NCI-H2196 (cell line): ENCODE data around the gene DOC2A.
"Not testable (repeated sequence)": the region's sequence is repeated elsewhere in the genome, so short reads cannot be mapped to it uniquely, and the experiment has no call there.

ENCODE experiments used
- DNase-seq: peaks from one replicate; lab custom pipeline; 2025; ENCODE audit not compliant: unreplicated experiment; lab: John Stamatoyannopoulos, UW

The DOC2A gene

DNA sequence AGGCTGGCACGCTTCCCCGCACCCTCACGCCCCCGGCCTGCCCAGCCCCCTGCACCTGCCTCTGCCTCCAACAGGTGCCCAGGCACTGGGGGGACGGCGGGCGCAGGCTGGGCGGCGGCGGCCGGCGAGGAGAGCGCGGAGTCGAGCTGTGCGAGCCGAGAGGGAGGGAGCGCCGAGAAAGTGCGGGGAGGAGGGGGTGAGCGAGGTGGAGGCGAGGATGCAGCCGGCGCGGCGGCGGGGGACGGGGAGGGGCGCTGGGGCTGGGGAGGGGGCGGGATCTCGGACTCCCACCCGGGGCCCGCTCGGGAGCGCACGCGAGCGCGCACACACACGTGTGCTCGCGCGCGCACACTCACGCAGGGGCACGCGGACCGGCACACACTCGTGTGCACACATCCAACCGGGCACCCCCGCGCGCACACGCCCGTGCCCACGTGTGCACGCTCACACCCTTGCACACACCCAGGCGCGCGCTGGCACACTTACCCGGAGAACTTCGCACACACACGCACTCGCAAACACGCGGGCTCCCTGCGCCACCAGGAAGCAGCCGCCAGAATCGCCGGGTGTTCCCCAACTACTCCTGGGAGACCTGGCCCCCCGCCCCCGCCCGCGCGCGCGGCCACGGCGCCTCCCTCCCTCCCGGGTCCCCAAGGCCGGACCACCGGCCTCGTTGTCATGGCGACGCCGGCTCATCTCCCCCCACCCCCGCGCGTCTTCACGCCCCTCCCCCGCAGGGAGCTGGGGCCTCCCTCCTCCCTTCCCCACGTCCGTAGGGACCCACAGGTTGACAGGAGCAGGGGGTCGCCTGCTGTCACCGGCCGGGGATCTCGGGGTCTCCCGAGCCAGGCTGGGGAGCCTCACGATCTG is at the start of gene DOC2A:
Gene DOC2A, minus strand, starts transcription at position 184 of the 870 bp plus-strand sequence. CDS start 805 bp downstream, outside the sequence.
- DNase-seq: peak; percentile 49

DNA sequence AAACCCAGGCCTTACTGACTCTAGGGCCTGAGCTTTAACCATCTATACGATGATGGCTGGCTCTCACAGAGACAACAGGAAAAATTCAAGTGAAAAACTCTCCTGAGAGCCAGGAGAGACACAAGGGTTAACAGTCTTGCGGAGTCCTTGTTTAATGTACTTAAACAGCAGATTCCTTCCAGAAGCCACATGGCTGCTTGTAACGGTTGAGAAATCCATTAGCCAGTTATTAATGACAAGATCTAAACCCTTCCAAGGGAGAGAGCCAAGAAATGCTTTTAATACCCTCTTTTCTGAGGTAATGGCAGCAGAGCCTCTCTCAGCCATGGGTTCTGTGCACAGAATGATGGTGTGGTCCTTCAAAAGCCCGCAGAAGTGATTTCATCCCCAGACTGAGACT is 49.5 kb upstream of the DOC2A start:
- no peak for DNase-seq

DNA sequence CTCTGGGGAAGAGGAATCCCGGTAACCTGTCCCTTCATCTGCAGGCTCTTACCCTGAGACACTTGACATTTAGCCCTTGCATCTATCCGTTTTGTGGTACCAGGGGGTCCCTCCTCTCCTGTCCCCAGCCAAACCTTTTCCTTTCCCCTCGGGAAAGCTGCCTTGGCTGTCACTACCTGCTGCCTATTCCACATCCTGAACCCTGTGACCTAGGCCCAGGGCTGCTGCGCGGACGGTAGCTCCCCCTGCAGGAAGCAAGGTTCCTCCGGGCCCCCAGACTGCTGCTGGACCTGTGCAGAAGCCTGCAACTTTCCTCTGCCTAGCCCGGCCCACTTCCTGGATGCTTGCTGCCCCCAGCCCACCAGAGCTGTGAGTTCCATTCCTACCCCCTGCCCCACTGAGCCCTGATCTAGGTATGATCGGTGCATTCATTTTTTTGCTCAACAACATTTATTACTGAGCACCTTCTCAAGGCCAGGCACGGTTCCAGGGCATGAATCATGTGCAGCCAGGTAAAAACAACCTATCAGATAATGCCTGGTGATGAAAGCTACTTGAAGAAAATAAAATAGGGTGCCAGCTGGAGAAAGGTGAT is 44.2 kb upstream of the DOC2A start:
- DNase-seq: peak; percentile 72

GRCh38 chr16:30054451-30054850 is 43.6 kb upstream of the DOC2A start:
- DNase-seq: no peak

GRCh38 chr16:30053376-30054015 is 42.7 kb upstream of the DOC2A start:
- no peak for DNase-seq

- DNase-seq: peak; percentile 96
Observed at GRCh38 chr16:30052671-30053372, 42.0 kb upstream of the DOC2A start.

DNA sequence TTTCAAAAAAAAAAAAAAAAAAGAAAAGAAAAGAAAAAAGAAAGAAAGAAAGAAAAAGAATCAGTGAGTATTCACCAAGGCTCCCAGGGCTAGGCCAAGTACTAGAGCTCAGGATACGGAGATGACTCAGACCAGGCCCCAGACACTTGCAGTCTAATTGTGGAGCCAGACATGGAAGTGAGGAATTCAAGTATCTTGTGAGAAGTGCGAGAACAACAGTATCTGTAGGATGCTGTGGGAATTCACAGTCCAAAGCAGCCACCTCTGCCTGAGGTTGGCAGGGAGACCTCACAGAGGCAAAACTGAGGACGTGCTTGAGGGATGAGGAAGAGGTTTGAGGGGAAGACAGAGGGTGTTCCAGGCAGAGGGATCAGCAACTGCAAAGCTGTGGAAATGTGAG is 40.7 kb upstream of the DOC2A start:
- no peak for DNase-seq

GRCh38 chr16:30049871-30050270 is 39.0 kb upstream of the DOC2A start:
- DNase-seq: no peak

DNA sequence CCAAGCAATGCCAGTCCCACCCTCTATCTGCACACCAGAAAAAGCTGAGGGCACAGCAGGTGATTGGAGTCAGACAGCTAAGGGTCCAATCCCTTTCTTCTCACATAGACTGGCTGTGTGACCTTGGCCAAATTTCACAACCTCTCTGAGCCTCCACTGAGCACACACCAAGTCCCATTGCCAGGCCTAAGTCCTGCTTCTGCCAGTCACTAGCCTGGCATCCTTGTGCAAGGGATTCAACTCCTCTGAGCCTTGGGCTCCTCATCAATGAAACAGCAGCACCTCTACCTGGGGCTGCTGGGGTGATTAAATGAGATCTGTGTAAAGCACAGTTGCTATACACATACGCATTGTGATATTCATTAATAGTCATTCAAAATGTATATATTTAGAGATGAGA is 35.8 kb upstream of the DOC2A start:
- DNase-seq: no peak

DNA sequence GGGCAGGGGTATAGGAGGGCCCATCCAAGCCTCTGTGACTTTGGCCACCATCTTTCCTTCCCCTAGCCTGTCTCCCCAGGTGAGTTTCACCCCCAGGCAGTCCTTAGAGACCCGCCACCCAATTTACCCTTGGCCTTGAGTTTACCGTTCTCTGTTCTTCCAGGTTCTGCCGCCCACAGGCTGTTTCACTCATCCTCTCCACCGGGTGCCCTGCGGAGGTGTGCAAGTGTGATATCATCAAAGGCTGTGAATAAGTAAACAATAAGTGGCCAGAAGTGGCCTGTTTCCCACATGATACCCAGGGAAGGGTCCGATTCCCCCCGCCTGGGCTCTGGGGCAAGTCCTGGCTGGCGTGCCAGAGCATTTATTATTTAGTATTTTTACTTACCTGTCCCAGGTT is 35.4 kb upstream of the DOC2A start:
- DNase-seq: no peak

- DNase-seq: peak; percentile 40
Observed at GRCh38 chr16:30041841-30042240, 31.0 kb upstream of the DOC2A start.

- not testable (repeated sequence) for DNase-seq
Observed at GRCh38 chr16:30040690-30041089, 29.9 kb upstream of the DOC2A start.

DNA sequence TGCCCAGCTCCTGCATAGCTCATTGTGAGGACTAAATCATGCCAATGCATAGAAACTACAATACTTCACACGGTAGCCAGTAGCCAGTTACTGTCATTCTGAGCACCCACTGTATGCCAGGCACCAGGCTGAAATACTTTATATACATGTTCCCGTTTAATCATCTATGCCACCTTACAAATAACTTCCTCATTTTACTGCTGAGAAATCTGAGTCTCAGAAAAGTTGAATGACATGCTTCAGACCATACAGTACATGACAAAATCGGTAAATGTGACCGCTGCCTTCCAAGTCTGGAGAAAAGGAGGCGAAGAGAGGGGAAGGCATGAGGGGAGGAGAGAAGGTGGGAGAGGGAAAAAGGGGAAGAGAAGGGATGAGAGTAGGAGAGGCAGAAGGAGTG is 29.4 kb upstream of the DOC2A start:
- no peak for DNase-seq

DNA sequence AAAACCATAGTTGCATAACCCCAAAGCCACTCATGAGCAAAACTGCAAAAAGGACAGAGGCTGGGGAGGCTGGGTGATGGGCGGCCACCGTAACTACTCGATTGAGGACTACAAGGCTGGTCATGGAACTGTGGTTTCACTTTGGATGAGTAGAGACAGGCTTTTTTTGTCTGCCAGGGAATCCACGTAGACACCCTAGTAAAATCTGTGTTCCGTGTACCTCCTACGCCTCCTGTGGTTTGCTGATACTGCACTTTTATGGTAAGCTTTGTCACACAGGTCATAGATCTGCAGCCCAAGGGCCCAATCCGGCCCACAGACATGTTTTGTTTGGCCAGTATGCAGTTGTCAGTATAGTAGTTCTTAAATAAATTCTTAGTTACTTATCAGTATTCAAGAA is 22.4 kb upstream of the DOC2A start:
- no peak for DNase-seq

DNA sequence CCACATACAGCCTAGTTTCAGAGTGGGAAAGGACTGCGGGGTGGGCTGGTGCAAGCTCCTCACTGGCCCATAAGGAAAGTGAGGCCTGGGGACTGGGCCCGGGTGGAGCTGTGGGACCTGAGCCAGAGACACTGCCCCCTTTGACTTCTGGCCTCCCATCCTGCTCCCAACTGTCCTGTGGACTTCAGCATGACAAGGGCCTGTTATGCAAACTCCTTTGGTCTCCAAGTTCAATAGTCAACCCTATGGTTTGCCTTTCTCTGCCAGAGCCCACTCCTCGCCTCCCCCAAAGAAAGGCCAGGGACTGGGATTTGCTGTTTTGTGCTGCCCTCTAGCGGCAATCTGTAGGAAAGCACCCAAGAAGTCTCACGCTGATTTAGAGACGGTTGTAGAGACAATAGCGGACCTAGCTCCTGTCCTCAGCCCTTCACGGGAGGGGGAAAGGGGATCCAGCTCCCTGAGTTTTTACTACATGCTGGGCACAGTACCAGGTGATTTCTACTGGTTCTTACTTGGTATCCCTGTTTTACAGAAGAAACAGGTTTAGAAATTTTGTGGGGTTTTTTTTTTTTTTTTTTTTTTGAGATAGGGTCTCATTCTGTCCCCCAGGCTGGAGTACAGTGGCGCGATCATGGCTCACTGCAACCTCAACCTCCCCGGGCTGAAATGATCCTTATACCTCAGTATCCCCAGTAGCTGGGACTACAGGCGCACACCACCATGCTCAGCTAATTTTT is 21.4 kb upstream of the DOC2A start:
- peak; percentile 77 for DNase-seq

DNA sequence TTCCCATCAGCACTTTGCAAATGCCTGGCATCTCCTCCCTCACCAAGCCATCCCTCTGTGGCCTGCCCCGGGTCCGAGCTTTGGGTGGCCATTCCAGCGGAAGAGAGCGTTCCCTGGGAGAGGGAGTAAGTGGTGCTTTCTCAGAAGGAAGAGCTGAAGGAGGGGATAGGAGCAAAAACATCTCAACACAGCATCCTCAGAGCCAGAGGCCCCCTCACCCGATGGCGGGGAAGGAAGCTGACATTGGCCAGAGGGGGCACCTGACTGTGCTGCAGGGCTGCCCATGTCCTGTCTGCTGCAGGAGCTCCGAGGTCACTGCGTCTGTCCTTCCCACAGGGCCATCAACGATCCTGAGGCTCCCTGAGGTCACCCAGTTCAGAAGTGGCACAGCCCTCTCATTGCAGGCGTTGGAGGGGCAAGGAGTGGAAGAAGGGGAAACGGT is 20.7 kb upstream of the DOC2A start:
- DNase-seq: no peak

DNA sequence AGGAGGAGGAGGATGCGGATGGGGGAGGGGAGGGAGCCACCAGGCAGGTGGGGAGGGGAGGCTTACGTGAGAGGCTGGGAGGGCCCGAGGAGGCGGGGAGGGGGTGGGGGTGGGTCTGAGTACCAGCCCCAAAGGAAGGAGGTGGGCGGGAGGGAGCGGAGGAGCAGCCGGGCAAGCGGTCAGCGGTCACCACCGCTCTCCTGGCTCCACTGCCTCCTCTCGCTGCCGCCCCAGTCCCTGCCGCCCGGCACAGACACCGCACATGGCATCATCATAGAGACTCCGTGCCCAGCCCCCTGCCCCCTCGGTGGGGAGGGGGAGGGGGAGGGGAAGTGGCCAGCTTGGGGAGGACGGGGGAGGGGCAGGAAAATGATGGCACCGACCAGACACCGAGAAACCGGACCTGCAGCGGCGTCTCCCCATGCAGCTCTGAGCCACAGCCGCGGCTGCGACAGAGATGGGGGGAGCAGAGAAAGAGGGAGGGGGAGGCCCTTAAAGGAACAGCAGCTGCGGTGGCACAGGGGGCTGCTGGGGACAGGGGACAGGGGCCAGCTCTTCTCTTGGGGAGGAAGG is 20.1 kb upstream of the DOC2A start, which contains the start of gene TLCD3B:
Gene TLCD3B, minus strand, starts transcription at position 431 of the 573 bp plus-strand sequence. CDS start 744 bp downstream, outside the sequence.
- DNase-seq: no peak

GRCh38 chr16:30030011-30030685 is 19.3 kb upstream of the DOC2A start:
- no peak for DNase-seq

DNA sequence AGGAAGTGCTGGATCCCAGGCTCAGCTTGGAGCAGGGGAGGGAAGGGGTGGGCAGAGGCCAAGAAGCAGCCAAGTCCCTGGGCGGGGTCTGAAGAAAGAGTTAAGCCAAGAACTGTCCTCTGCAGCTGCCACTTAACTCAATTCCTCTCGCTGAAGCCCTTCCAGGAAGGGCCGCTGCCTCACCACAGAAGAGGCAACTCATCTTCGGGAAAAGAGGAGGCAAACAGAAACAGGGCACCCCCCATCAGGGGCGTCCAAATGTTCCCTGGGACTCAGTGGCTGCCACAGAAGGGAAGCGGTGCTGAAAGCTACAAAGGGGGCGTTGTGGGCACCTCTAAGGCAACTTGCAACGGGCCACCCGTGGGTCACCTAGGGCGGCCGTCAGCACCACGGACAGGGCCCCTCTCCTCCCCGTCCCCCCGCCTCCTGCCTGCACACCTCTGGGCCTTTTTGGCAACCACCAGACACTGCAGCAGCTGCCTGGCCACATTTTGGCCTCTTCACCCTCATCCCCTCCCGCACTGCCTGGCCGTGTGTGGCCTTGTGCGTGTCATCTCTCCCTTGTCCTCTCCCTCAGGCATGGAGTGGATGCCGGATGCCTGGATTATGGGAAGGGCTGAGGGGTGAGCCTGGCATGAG is 17.7 kb upstream of the DOC2A start:
- no peak for DNase-seq
